GM21786 (cell line): Measurements from ENCODE around the gene DTYMK.
"Not testable (repeated sequence)": the region's sequence is repeated elsewhere in the genome, so short reads cannot be mapped to it uniquely, and the experiment has no call there.

ENCODE experiments used
- ATAC-seq: cut with Tn5 transposase; IDR thresholded peaks from one replicate; pipeline ENCODE4 v1.9.1; 2021; ENCODE audit not compliant: unreplicated experiment

Gene DTYMK

DNA sequence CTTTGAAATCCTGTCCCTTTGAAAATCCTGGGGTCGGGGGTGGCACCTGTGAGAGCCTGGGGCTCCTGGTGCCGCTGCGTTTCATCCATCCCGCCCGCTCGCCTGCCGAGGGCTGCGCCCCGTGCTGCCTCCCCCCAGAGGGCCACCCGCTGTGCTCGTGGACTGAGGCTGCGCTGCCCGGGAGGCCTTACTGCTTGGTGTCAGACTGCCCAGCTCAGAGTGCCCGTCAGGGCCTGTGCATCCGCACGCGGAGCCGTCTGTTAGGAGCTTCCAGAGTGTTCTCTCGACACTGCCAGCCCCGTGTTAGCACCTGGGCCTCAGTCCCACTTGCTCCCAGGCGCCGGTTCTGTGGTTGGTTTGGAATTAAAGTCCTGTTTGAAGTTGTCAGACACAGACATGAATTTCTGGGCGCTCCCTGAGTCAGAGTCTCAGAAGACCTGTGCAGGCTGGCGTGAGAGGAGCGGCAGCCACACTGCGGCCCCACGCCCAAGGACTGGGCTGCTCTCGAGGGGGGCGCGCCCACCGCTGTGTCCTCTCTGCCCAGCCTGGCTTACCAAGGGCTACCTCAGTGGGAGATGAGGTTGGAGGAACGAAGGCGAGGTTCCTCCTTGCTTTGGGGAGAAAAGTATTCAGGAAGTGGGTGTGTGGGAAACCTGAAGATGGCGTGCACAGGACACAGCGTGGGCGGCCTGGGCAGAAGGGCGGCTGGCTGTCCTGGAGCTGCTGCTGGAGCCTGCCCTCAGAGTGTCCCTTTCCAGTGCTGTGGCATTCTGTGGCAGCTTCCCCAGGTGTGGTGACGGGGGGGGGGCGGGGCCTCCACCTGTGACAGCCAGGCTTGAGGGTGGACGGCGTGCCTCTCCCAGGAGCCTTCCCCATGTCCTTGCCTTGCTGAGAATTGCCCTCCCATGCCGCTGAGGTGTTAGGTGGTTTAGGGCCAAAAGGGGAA, 14.1 kb downstream of the DTYMK start:
- ATAC-seq, result no peak

DNA sequence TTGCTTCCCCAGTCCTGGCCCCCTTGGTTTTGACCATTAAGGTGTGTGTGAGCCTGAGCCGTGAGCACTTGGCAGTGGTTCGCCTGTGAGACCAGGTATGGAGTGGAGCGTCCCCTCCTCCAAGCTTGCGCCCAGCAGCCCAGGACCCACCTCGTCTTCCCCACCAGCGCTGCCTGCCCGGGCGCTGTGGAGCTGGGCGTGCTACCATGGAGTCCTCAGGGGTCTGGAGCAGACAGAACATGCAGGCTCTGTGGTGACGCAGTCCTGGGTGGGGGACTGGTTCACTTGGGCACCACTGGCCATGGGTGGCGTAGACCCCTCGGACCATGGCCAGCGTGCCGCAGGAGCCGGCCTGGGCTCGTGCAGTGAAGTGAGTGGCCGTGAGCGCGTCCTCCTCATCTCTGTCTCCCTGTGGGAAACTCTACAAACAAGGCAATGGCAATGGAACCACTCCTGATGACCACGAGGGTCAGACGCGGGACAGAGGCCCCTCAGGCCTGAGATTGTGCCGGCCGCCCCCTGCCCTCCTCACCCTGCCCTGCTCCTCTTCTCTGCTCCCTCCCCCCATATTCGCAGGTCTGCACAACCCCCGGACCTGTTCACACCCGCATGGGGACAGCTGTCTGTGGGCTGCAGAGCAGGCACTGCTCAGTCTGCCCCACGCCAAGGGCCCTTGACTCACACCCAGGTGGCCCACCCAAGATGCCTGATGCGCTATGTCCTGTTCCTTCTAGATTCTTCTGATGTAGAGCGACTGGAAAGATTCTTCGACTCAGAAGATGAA, 15.0 kb downstream of the DTYMK start:
- ATAC-seq, result no peak

DNA sequence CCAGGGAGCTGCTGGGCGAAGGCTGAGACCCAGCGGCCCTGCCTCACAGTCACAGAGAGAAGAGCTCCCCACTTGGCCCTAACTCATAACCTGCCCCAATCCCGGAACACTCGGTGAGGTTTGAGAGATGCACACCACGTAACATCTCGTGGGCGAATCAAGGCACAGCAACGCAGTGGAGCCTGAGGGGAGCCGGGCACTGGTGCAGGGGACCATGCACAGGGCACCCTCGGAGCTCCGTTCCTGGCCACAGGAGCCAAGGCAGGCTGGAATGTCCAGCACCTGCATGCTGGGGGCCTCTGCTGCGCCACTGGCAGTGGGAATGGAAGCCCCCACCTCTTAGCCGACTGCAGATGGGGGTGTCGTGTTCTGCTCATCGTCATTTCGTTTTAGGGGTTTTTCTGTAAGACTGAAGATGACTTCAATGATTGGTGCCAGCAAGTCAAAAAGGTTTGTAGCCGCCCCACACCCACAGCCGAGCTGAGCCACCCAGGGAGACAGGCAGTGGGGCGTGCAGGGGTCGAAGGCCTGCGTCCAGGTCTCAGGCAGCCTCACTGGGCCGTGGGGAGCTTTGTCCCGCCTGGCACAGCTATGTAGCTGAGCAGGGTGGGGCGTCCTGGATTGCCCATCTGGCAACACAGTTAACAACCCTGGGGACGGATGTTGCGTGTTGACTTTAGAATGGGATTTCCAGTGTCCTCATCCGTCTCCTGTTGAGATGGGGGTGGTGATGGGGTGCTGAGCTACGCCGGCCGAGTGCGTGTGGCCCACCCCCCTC, 16.1 kb downstream of the DTYMK start:
- ATAC-seq, result no peak

DNA sequence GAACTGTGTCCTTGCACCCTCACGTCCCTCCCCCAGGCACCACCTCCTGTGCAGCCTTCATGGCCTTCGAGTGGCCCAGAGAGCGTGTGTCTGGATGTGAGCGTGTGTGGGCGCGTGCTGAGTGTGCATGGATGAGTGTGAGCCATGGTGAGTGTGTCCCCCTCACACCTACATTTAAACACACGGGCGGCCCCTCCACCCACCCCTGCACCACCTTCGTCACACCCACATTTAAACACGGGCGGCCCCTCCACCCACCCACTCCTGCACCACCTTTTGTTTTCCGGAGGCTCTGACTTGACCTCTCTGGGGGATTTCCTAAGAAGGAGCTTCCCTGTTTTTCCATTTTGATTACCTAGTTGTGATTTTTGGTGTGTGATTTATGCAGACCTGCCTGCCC, 17.8 kb downstream of the DTYMK start:
- no peak for ATAC-seq

DNA sequence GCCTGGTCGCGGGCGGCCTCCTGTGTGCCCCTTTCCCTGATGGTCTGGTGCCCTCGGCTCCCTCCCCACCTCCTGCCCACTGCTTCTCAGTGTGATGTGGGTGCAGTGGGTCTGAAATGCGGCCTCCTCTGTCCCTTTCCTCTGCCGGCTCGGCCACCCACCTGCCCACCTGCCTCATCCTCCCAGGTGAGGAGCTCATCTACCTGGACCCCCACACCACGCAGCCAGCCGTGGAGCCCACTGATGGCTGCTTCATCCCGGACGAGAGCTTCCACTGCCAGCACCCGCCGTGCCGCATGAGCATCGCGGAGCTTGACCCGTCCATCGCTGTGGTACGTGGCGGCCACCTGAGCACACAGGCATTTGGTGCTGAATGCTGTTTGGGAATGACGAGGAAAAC, 18.3 kb downstream of the DTYMK start:
- no peak for ATAC-seq

DNA sequence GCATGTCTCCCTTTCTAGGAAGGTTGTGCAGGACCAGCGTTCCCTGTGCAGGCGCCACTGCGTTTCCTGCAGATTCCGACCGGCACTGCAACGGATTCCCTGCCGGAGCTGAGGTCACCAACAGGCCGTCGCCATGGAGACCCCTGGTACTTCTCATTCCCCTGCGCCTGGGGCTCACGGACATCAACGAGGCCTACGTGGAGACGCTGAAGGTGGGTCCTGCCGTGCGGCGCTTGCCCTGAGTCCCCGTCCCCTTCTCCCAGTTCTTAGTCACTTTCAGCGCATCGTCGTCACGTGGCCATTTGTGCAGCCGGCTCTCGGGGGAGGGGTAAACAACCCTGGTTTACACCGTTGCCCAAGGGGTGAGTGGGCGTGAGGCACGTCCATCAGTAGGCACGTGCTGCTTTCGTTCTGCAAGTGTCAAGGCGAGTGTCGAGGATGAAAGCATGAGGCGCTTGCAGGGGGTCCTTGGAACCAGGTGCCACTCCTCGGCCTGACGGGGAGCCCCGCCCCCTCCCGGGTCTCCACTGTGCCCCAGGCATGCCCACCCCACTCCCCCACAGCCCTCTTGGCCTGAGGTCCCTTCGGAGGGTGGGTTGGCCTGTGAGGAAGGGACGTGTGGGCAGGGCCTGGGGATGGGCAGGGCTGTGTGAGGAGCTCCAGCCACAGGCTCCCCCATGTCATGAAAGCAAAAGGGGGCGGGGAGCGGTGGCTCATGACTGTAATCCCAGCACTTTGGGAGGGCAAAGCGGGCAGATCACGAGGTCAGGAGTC, 19.8 kb downstream of the DTYMK start:
- ATAC-seq, result no peak

DNA sequence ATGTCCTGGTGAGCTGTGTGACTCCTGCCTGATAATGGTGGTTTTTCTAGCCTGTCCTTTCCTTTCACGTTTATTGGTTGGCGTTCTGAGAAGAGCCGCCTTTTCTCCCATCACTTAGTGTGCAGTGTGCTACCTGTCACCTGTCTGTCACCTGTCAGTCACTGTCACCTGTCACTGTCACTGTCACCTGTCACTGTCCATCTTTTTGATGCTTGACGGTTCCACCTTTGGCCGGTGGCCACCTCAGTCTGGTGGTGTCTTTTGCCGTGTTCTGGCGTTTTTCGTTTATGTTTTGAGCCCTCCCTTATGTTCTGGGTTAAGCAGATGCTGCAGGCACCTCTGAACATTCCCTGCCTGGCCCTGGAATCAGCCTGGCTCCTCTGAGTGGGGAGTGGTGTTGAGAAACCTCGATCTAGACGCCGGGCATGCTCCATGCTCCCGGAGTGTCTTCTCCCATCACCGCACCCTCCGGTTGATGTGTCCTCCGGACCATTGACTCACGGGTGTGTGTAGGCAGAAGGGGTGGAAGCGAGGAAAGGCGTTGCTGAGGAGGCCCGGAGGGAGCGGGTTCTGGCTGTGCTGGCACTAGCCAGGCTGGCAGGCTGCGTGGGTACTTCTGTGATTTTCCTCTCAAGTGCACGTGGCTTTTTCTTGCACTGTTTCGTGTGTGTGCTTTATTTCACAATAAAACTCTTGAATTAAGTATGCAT, 20.7 kb downstream of the DTYMK start:
- no peak for ATAC-seq

DNA sequence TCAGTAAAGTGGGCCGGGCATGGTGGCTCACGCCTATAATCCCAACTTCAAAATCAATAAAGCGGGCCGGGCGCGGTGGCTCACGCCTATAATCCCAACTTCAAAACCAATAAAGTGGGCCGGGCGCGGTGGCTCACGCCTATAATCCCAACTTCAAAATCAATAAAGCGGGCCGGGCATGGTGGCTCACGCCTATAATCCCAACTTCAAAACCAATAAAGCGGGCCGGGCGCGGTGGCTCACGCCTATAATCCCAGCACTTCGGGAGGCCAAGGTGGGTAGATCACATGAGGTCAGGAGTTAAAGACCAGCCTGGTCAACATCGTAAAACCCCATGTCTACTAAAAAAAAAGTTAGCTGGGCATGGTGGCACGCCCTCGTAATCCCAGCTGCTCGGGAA, 23.9 kb downstream of the DTYMK start:
- ATAC-seq, result not testable (repeated sequence)

DNA sequence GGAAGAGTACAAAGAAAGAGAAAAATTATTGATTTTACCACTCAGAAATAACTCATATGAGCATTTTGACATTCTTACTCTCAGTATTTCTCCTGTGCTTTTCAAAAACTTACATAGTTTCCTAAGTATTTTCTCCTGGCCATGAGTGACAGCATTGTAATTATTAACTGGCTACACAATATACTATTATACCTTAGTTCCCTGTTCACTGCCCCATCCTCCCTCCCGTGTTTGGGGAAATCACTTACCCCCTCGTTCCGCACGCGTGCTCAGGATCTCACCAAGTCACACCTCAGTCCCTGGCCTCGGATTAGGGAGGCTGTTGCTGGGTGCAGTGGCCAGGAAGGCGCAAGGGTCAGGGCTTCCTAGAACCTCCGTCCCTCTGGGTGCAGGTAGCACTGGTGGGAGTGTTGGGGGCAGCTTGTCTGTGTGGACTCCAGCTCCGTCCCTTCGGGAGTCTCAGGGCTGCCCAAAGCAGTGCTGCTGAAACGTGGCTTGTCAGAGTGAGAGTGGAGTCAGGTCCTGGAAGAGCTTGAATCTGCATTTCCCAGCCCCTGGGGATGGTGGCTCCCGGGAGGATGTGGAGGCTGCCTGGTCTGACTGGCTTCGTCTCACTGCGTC, 25.9 kb downstream of the DTYMK start:
- no peak for ATAC-seq

DNA sequence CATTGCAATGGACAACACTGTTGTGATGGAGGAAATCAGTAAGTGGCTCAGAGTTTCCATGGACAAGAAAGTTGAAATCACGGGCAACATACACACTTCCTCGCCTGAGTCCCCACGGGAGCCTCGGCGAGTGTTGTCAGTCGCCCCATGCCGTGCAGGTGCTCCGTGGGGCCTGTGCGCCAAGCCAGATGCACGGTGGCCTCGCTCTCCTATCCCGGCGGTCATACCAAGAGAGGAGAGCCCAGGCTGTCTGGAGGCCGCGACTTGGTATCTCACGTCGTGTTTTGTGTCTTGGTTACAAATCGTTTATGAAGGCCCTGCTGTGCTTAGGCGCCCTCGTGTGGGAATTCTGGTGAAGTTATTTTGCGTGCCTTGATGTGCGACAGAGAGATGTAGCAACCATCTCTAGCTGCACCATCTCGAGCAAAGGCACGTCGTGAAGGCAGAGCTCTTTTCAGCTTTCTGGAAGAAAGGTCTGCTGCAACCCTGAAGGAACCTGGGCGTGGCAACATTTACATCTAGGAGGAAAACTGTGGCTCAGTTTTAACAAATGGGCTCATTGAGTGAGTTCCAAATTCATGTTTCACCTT, 27.4 kb downstream of the DTYMK start:
- ATAC-seq, result no peak

DNA sequence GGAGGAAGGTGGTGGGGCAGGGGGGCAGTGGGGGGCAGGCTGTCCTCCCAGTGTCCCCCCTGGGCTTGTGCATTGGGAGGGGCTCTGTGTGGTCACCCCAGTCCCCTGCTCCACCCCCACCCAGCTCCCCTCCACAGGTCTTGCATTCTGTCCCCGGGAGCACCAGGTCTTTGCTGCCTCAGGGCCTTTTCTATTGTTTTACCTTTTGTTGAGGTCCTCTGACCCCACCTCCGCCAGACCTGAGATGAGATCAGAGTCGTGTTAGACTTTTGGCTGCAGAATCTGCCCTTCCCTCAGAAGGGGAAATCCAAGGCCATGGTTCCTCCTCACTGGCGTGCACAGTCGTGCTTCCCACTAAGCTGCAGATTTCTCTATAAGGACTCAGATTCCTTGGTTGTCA, 28.3 kb downstream of the DTYMK start:
- no peak for ATAC-seq

DNA sequence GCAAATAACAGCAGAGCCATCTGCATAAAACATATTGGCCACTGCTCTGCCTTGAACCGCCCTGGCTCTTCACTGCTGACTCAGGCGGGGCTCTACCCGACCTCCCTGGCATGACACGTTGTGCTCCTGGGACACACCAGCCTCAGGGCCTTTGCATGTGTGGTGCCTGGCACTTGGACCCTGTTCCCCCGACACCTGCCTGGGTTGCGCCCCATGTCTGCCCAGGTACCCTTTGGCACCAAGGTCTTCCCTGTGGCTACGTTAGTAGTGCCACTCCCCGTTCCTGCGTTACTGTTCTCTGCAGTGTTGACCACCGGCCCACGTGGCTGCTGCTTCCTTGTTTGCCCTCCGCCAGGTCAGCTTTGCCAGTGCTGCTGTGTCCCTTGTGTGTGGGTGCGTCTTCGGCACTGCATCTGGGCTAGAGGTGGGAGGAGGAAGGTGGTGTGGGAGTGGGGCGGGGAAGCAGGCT, 28.8 kb downstream of the DTYMK start:
- ATAC-seq, result no peak

DNA sequence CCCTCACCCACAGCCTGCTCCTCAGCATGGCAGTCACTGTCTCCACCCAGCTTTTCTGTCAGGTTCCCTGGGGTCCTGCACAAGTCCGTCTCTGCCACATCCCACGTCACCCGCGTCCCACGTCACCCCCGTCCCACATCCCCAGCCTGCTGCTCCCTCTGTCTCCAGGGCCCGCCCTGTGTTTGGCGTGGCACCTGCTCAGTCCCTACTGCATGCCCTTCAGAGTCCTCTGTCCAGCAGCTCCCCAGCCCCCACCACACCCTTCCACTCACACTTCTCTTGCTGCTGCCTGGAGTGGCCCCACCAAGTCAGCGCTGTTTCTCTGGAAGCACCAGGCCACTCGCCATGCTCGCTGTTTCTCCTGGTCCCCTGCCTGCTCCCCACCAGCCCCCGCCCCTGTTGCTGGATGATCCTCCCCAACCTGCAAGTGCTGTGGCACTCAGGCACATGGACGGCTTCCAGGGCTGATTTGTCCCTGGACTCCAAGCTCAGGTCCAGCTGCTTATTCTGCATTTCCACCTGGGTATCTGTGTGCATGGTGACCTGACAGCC, 30.3 kb downstream of the DTYMK start:
- ATAC-seq, result no peak

DNA sequence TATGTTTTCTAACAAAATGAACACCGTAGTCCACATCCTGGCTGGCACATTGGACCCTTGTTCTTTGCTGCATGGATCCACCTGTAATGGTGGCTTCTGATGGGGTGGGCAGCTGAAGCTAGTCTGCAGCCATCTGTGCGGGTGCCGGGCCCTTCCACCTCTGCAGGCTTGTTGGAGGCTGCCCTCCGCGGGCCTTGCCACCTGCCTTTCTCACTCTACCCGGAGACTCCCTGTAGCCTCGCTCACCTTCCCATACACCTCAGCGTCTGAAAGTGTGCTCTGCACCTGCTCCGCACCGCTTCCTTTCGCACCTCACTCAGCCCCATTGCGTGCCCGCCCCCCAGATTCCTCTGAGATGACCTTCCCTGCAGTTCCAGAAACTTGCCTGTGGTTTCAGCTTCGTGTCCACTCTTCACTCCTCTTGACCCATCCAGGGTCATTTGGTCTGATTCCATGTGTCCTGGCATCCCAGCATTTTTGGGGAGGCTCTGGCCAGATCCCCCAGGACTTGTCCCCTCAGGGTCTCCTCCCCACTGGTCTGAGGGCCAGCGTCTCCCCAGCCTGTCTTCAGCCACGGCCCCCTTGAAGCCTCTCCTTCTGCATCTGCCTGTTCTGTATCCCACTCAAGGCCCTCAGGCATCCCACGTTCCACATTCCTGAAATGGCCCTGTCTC, 31.0 kb downstream of the DTYMK start:
- no peak for ATAC-seq

DNA sequence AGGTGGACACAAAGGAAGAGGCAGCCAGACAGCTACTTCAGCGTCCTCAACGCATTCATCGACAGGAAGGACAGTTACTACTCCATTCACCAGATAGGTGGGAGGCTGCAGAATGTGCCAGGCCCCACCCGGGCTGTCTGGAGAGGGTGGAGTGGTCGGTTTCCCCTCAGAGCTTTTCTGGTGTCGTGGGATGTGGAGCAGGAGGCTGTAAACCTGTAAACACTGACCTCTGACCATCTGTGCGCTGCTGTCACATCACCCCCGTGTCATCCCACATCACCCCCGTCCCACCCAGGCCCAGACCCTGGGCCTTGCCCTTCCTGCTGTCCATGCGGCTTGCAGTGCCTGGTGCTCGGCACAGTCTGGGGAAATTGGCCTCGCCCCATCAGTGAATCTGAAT, 32.1 kb downstream of the DTYMK start:
- ATAC-seq, result no peak

DNA sequence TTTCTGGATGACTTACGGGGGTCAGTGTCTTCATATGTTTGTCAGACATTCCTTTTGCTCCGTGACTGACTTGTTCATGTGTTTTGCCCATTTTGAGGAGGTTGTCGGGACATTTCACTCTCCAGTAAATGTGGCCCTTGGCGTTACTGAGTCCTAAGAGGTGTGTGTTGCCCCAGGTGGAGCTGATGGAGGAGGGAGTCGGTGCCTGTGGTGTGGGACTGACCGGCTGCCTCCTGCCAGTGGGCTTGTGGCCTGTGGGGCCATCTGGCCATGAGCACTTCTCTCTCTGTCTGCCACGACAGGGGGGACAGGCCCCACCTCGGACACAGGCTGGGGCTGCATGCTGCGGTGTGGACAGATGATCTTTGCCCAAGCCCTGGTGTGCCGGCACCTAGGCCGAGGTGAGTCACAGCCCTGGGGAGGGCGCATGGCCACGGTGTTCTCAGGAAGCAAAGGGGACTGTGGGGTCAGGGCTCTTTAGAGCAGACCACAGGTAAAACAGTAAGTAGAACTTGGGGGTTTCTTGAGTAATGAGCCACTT, 33.3 kb downstream of the DTYMK start:
- no peak for ATAC-seq

DNA sequence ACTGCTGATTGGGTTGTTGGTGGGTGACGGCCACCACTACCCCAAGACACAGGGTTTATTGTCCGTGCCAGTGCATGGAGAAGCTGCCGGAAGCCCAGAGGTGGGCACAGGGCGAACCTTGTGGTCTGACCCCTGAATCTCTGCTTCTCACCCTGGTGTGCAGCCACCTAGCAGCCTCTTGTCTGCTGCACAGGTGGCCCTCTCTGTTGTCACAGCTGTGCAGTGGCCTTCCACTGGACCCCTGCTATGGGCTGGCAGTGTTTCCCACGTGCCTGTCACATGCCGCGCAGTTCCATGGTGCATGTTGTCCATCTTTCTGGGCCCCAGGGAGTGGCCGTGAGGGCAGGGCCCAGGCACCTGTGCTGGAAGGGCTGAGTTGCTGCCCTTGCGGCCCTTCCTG, 33.9 kb downstream of the DTYMK start:
- no peak for ATAC-seq

DNA sequence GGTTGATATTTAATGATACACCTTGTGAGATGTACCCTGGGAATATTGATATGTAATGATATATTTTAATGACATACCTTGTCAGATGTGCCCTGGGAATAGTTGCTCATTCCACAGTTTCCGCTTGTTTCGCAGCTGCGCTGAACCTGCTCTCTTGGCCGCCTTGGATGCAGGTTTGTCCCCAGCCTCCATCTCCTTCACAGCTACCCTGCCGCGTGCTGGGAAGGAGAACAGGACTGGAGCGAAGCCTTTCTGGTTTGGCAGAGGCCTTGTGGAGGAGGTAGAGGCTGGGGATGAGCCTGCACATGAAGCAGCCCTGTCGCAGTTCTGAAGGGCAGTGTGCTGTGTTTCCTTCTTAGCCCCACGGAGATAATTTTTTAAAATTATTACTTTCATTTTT, 34.5 kb downstream of the DTYMK start:
- ATAC-seq, result no peak
